NCI-H128 (cell line): ENCODE data around the gene LILRA5.
"Not testable (repeated sequence)": the region's sequence is repeated elsewhere in the genome, so short reads cannot be mapped to it uniquely, and the experiment has no call there.

Experiments
- DNase-seq: peaks from one replicate; lab custom pipeline; 2025; ENCODE audit not compliant: unreplicated experiment; lab: John Stamatoyannopoulos, UW

Gene LILRA5

GRCh38 chr19:54312436-54313377 lies at the start of gene LILRA5:
TSS of gene LILRA5 (minus strand) at chr19:54313166. CDS start at chr19:54313019, 147 bp downstream.
- no peak for DNase-seq

DNA sequence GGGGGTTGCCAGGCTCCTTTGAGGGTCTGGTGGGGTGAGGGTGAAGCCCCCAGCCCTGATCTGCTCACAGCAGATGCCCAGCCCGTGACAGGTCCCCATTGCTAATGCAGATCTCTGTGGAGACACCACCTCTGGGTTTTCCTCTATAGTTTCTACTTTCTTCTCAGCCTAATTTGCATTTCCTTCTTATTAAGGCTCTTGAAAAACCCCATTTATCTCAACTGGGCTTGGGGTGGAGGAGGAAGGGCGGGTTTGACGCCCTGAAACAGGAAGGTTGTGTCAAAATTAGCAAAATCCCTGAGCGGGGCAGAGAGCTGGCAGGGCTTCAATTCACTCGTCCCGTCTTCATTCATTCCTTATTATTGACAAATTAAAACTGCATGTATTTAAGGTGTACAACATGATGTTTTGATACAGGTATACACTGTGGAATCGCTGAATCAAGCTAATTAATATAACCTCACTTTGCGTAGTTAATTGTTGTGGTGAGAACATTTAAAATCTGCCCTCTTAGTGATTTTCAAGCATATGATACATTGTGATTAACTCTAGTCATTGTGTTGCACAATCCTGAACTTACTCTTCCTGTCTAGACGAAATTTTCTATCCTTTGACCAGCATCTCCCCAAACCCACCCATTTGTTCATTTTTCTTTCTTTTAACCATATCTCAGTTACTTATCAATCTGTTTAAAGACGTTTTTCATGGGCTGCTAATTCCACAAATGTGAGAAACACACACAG lies 48.9 kb upstream of the LILRA5 start:
- not testable (repeated sequence) for DNase-seq

GRCh38 chr19:54359149-54359820 lies 46.3 kb upstream of the LILRA5 start:
- DNase-seq, result not testable (repeated sequence)

GRCh38 chr19:54357381-54357780 lies 44.4 kb upstream of the LILRA5 start:
- DNase-seq, result no peak

GRCh38 chr19:54356444-54357056 lies 43.6 kb upstream of the LILRA5 start:
- no peak for DNase-seq

- no peak for DNase-seq
These were observed 42.7 kb upstream of the LILRA5 start for GRCh38 chr19:54355675-54356074.

DNA sequence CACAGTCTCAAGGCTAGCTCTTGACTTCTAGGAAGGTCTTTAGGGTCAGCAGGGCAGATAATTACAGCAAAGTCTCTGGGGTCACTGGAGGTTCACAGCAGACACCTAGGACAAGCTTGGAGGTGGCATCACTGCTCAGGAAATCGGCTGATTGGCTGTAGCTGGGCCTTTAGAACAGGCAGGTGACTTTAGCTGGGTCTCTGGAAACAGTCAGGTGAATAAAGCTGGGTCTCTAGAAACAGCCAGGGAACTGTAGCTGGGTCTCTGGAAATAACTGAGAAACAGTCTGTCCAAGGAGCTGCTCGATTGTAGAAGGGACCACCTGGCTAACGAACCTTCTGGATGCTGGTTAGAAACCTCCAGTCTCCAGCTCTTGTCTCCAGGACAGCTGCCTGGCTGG lies 41.8 kb upstream of the LILRA5 start:
- no peak for DNase-seq

- no peak for DNase-seq
These were observed 39.6 kb upstream of the LILRA5 start for GRCh38 chr19:54352546-54352945.

- DNase-seq, result no peak
These were observed 39.1 kb upstream of the LILRA5 start for GRCh38 chr19:54352041-54352440.

DNA sequence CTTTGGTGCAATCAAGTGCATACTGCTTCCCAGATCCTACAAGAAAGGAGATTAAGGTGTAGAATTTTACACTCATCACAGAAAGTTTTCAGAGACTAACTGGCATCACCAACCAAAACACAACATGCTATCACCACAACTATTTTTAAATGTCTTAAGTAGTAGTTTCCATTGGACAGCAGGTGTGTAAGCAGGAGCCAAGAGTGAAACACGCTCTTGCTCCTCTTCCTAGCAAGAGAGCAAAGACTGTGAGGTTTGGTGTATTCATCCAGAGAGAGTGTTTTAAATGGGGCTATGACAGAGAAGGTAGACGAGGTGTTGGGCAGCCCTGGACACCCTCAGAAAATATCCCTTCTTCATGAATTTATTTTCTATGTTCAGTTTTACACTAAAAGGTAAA lies 38.5 kb upstream of the LILRA5 start:
- no peak for DNase-seq

DNA sequence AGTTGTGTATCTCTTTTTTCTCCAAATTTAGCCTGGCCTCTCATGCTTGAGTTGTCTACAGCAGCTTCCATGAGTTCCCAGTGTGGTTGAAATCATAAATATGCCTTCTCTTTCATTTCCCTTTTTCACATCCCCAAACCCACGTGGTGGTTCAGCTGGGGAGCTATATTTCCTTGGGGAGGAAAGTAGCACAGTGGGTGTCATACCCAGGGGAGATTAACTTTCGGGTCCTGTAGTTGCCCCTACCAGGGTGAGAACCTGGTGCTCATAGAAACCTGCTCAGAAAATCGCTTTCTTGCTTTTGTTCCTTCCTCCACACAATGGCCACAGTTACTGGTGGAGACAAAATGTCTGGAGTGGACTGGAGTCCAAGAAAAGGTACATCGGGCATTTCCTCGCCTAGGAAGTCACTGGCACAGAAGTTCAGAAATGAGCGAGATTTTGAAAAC lies 33.0 kb upstream of the LILRA5 start:
- DNase-seq, result no peak

DNA sequence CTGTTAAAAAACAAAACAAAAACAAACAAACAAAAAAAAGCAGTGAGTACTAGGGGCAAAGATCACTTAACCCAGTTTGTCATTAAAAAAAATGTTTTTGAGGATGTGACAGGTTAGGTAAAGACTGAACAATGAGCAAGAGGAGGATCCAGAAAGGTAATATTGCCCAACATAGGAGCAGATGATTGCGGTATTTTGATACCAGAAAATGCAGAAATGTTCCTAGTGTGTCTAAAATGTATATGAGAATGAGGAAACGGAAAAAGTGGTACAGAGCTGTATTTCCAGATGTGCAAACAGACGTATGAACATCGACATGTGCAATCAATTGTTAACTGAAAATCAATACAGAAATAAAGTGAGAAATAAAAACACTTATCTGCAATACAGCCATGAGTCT lies 30.9 kb upstream of the LILRA5 start:
- no peak for DNase-seq

GRCh38 chr19:54341295-54341694 lies 28.3 kb upstream of the LILRA5 start:
- DNase-seq, result no peak

GRCh38 chr19:54339646-54340358 lies 26.8 kb upstream of the LILRA5 start:
- no peak for DNase-seq

DNA sequence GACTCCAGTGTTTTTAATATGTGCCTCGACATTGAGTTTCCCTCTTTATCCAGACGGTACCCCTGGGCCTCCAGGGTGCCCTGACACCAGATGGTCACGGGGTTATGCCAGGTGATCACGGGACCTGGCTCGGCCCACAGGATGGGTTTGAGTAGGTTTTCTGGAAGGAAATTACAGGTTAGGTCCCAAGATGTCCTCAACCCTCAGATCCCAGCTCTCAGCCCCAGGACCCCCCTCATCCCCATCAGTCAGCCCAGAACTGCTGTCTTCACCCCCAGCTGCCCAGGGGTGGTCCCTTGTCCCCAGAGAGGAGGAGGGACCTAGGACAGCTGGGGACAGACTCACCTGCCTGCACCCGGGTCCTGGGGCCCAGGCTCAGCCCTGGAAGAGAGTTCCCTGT lies 25.6 kb upstream of the LILRA5 start:
- DNase-seq, result no peak

- no peak for DNase-seq
These were observed 24.9 kb upstream of the LILRA5 start for GRCh38 chr19:54337858-54338230.

- no peak for DNase-seq
These were observed 24.2 kb upstream of the LILRA5 start for GRCh38 chr19:54336893-54337857.

DNA sequence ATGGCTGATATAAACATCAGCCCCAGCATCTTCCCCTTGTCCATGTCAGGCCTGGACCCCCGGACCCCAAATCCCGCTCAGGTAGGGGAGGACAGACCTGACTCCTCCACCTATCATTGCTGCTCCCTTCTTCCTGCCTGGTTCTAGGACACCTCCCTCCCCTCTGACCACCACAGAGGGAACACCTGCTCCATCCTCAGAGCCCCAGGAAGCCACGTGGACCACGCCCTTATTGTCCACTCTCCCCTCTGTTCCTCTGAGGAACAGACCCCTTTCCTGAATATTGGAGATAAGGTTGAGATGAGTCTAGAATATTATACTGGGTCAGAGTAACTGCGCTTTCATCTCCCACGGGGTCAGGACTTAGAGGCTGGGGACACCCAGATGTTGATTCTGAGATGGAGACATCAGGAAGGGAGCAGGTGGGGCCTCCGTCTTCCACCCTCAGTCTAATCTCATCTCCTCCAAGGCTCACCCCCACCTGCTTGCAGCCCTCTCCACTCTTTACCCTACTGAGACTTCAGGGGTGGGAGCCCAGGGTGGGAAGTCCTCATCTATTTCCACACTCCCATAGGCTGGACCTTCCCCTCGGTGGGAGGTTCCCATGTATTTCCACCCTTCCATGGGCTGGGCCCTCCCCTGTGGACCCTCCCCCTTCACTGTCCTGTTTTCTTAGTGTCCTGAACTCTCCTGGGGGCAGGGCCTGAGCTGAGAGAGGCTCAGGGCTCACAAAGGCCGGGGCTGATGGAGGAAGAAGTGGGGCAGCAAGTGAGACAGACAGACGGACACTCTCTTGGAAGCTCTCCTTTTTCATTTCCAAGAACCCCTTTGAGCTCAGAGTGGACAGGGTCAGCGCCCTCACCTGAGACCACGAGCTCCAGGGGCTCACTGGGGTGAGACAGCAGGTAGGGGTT lies 23.3 kb upstream of the LILRA5 start:
- DNase-seq, result no peak
